Astrocyte (in vitro differentiated cells and primary cell): Measurements from ENCODE around the gene NNAT.

Source experiments
- CTCF ChIP-seq: IDR thresholded peaks from 2 replicates; pipeline ENCODE4 v1.5.1; 2011; ENCODE audit warnings: low read depth, mild to moderate bottlenecking, inconsistent platforms, low read length, moderate library complexity; ENCODE audit not compliant: insufficient read depth
- EZH2 ChIP-seq: IDR thresholded peaks from 2 replicates; pipeline ENCODE4 v1.6.1; 2012; ENCODE audit warnings: mild to moderate bottlenecking, low read length, inconsistent platforms; ENCODE audit not compliant: insufficient read depth

- TF ChIP-seq CTCF, result peak; percentile 66
- TF ChIP-seq EZH2, result no peak
These were observed 43.5 kb downstream of the NNAT start for GRCh38 chr20:37564388-37565133.
